ENCODE data around the gene RHPN2.

The RHPN2 gene

DNA sequence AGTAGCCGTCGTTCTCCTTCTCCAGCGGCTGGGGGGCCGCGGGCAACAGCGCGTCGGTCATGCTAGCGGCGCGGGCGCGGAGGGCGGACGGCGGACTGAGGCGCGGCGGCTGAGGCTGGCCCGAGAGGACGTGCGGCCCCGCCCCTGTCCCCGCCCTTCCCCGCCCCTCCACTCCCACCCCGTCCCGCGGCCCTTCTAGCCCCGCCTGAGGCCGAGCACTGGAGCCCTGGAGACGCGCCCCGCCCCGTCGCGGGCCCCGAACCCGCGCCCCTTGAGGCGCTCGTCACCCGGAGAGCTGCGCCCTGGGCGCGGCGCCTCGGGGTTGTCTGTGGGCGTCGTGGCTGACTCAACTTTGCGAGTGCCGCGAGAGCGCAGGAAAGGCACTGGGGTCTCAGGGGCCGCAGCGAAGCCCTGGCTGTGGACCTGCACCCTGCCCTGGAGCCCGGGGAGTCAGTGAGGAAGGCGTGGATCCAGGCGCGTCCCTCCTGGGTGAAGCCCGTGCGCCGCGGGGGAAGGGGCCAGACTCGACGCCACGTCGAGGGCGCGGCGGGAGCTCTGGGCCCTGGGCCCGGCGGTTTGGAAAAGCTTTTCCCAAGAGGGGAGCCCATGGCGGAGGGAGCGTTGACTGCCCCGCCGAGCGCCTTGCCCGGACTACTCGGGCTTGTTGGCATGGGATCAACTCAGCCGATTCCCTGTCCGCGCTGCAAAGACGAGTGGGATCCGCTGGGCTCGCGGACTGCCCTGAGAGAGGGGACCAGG is at the start of gene RHPN2:
Gene RHPN2 (minus strand): TSS at position 97 of the 759 bp plus-strand sequence. CDS start 36 bp downstream, at position 61.
- no peak for DNase-seq (ENCODE audit: low read depth in 2 of 2, low spot score in 1 of 2)

DNA sequence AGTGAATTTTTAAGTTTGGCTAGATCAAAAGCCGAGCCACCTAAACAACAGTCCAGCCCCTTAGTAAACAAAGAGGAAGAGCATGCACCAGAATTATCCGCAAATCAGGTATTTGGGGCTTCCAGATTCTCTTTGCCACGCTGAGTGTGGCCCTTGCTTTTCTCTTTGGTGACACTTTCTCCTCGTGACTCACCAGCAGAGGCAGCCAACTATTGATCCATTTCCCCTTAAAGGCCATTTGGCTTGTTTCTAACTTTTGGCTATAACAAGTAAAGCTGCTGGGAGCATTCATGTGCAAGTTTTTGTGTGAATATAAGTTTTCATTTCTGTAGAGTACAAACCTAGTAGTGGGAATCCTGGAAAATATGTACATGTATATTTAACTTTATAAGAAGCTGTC is 49.6 kb upstream of the RHPN2 start:
- no peak for DNase-seq (ENCODE audit: low read depth in 2 of 2, low spot score in 1 of 2)

DNA sequence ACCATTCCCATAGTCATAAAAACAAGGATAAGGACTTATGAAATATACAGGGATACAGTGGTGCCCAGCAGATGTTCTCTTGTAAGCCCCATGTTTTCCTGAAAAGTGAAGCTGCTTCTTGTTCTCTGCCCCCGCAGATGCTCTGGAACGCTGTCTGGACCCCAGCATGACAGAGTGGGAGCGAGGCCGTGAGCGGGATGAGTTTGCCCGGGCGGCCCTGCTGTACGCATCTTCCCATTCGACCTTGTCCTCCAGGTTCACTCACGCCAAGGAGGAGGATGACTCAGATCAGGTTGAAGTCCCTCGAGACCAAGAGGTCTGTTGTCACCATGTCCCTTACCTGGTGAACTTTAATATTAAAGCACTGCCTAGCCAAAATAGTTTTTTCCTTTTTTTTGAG is 46.9 kb upstream of the RHPN2 start:
- DNase-seq (ENCODE audit: low read depth in 2 of 2, low spot score in 1 of 2), result no peak

DNA sequence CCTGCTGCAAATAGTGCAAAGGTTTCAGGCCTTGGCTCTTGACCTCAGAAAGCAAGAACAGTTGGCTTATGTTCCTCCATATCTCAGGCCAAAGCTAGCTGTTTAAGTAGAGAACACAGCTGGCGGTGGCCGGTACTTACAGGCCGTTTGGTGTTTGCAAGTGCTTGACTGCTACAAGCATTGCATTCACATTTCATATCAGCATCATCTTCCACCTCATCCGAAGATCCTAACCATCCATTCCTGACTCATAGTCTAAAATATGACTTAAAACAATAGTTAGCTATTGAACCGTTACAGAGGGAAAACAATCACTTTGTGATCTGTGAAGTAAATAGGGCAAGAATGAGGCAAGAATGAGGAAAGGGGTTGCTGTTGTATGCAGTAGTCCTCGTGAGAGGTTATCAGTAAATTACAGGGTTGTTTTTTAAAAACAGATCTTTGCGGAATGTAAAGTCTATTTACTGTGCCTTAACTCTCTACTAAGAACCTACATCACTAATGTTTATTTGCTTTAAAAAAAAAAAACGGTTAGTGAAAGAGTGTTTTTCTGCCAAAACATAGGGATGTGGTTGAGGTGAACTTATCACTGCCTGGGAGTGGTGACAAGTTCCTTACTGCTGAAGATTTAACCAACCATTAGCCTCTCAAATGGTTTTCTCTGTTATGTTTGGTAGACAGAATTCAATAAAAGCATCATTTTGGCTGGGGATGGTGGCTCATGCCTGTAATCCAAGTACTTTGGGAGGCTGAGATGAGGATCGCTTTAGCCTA is 45.6 kb upstream of the RHPN2 start:
- no peak for DNase-seq (ENCODE audit: low read depth in 2 of 2, low spot score in 1 of 2)

DNA sequence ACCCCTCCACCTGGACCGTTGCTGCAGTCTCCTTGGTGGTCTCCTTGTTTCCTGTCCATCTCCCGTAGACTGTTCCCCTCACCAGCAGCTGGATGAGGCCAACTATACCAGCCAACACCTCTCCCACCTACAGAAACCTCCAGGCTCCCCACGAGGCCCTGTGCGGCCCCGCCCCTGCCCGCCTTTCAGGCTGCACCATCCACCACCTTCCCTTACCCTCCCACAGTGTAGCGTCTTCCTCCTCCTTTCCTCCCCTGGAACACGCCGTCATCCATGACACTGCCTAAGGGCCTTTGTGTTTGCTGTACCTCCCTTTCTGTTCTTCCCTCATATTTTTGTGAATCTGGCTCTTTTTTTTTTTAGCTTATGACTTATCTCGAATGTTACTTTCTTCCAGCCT is 43.5 kb upstream of the RHPN2 start:
- DNase-seq (ENCODE audit: low read depth in 2 of 2, low spot score in 1 of 2), result no peak

DNA sequence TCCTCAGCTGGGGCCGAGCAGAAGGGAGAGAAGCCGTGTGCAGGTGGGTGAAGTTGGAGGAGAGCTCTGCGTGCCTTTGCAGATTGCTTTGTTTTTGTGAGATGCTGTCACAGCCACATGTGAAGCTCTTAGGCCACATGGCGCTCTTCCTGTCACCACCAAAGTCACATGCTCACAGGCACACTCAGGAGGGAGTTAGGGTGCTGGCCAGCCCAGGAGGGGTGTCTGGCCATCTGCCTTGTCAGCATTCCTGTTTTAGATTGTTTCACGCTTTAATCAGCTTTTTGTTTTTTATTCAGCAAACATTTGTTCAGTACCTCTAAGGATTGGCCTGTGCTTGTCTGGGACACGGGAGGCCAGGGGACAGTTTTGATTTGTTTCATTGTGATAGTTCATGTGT is 38.2 kb upstream of the RHPN2 start:
- no peak for DNase-seq (ENCODE audit: low read depth in 2 of 2, low spot score in 1 of 2)

DNA sequence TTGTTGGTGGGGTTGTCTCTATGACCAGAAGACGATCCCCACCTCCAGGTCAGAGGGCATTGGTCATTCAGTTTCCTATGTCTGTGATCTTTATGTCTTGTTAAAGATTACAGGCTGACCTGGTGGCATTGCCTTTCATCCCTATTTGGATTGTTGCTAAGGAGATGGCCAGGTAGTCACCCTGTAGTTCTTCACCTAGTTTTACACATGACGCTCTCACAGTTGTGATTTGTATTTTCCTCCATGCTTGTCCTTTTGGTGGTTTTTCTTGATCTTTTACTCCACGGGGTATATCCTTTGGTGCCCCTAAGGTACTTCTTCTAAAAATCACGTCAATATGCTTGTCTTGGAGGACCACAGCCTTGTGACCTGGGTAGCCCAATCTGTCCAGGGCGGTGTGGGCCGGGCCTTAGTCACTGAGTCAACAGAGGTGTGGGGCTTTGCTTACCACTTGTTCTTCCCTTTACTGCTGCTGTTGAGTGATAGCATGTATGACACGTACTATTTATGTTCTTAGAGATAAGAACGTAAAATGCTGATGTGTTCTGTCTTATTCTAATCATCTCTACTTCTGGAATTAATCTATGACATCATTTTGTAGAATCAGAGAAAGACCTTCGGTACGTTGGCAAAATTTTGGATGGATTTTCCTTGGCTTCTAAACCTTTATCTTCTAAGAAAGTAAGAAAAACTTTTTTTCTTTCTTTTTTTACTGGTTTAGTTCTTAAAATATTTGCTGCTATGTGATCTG is 36.4 kb upstream of the RHPN2 start:
- DNase-seq (ENCODE audit: low read depth in 2 of 2, low spot score in 1 of 2), result no peak

DNA sequence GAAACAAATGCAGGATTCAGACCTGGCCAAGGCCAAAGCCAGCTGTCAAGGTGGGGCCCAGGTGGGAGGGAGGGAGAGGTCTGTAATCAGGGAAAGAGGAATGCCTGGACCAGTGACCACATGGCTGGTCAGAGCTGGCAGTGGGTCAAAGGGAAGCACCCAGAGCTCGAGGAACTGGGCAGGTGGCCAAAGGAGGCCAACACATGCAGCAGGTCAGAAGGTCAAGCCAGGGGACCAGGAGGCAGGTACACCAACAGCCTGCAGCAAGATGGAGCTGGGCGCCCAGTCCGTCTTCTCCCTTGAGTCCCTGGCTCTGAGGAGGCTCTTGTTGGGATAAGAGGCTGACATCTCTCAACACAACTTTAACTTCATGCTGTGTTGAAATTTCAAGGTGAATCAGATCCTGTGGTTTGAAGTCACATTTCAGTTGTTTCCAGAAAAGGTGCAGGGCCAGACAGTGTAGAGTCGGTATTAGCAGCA is 33.4 kb upstream of the RHPN2 start:
- no peak for DNase-seq (ENCODE audit: low read depth in 2 of 2, low spot score in 1 of 2)

DNA sequence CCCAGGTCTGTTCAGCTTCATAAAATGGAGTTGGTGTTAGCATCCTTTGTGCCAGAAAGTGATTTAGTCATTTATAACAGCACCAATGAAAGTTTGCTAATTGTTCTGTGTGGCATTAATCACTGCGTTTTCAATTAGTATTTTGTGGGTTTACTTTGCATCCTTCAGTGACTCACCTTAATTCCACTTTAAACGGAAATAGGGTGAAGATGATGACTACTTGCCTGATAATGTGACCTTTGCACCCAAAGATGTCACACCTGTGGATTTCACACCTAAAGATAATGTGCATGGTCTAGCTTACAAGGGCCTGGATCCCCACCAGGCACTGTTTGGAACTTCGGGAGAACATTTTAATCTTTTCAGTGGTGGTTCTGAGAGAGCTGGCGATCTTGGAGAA is 31.3 kb upstream of the RHPN2 start:
- DNase-seq (ENCODE audit: low read depth in 2 of 2, low spot score in 1 of 2), result no peak

DNA sequence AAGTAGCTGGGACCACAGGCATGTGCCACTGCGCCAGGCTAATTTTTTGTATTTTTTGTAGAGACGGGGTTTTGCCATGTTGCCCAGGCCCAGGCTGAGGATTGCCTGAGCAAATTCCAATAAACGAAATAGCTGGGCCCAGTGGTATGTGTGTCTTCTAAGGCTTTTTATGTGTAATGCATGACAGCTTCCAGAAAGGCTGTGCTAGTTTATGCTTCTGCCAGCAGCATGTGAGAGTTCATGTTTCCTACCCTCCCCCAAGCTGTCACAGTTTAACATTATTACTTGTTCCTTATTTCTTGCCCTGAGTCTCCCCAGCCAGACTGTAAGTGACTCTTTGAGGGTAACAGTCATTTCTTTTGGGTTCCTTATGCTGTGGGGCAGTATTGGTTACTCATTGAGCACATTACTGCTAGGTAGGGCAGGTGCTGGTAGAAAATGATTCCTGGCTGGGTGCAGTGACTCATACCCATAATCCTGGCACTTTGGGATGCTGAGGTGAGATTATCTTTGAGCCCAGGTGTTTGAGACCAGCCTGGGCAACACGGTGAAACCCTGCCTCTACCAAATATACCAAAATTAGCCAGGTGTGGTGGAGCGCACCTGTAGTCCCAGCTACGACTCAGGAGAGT is 29.9 kb upstream of the RHPN2 start:
- DNase-seq (ENCODE audit: low read depth in 2 of 2, low spot score in 1 of 2), result no peak

DNA sequence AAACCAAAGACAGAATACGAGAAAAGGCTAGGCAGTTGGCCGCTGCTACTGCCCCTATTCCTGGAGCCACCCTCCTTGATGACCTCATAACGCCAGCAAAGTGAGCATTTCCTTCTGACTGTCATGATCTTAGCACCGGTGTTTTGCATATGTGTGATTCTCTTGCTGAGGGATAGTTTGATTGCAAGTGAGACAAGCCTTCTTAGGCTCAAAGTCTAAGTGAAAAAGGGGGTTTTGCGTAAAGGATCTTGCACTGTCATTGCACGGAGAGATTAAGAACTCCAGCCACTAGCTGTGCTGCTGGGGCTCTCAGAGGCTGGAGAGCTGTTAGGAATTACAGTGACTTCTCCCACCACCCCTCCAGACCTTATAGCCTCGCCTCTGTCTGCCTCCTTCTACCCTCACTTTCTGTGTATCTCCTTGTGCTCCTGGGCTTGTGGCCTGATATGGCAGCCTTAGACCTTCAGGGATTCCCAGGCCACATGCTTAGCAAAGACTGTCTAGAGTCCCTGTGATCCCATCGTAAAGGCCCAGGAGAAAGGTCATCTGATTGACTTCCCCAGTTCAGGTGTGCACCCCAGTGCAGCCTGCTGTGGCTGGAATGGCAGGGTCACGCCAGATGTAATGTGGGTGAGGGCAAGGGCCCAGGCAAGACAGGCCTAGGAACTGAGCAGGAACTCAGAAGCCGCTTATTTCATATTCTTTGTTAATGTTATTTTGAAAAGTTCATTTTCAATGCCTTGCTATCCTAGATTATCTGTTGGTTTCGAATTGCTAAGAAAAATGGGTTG is 28.9 kb upstream of the RHPN2 start:
- no peak for DNase-seq (ENCODE audit: low read depth in 2 of 2, low spot score in 1 of 2)

DNA sequence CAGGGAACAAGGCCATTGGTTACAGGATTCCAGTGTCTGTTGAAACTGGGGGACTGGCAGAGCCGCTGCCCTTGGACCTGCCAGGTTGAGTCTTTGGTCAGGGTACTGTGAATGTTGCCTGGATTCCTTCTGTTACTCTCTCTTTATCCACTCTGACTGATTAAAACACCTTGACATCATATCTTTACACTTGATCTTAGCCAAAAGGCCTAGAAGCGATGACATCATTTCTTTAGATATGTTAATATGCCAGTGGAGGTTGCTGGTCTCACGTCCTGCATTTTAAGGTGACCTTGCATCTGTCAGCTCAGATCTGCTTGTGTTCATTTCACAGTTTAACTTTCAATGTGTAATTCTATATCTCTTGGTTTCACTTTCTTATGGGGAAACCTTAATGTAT is 25.5 kb upstream of the RHPN2 start:
- no peak for DNase-seq (ENCODE audit: low read depth in 2 of 2, low spot score in 1 of 2)

DNA sequence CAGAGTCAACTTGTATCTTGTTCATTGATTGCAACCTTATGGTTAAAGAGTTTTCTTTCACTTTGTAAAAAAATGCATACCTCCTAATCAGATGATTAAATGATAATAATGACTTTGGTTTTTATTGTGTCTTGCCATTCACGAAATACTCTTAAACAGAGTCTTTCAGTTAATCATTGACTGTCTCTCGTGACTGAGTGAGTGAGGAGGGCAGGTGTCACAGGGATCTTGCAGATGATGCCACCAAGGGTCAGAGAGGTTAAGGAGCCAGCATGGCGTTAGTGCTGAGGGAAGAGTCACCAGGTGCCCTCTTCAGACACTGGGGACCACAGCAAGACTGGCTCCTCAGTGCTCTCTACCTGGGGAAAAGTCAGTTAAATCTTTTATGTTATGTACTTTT is 24.3 kb upstream of the RHPN2 start:
- DNase-seq (ENCODE audit: low read depth in 2 of 2, low spot score in 1 of 2), result no peak

DNA sequence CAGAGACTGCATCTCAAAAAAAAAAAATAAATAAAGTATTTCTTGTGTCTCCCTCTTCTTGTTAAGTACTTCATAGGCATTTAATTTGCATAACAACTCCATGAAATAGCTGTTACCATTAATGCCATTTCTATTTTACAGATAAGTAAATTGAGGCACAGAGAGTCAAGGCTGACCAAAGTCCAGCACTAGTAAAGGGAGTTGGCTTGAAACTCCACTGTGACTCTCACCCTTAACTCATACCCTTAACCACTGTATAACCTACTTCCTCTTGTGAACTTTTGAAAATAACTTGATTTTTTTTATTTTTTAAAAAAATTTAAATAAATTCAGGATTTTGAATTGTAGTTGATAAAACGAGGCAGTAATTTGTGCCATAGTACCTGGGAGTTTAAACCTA is 22.3 kb upstream of the RHPN2 start:
- no peak for DNase-seq (ENCODE audit: low read depth in 2 of 2, low spot score in 1 of 2)

DNA sequence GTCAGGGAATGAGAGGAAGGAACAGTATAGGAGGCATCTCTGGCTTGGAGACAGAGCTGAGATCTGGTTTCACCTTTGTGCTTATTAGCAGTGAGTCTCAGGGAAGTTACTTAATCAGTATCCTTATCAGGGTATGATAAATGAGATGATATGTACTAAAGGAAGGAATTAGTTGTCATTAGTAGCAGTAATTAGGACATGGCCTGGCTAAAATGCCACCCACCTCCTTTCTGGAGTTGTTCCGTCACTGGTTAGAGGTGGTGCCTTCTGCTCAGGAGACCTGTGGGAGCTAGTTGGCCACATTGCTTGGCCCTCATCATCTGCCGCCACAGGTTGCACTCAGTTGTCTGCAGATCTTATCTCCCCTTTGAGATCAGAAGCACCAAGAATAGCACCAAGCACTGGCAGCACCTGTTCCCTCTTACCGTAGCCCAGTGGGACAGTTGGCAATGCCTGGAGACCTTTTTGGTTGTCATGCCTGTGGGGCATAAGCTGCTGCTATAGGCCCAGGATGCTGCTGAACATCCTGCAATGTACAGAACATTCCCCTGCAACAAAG is 21.0 kb upstream of the RHPN2 start:
- DNase-seq (ENCODE audit: low read depth in 2 of 2, low spot score in 1 of 2), result no peak

DNA sequence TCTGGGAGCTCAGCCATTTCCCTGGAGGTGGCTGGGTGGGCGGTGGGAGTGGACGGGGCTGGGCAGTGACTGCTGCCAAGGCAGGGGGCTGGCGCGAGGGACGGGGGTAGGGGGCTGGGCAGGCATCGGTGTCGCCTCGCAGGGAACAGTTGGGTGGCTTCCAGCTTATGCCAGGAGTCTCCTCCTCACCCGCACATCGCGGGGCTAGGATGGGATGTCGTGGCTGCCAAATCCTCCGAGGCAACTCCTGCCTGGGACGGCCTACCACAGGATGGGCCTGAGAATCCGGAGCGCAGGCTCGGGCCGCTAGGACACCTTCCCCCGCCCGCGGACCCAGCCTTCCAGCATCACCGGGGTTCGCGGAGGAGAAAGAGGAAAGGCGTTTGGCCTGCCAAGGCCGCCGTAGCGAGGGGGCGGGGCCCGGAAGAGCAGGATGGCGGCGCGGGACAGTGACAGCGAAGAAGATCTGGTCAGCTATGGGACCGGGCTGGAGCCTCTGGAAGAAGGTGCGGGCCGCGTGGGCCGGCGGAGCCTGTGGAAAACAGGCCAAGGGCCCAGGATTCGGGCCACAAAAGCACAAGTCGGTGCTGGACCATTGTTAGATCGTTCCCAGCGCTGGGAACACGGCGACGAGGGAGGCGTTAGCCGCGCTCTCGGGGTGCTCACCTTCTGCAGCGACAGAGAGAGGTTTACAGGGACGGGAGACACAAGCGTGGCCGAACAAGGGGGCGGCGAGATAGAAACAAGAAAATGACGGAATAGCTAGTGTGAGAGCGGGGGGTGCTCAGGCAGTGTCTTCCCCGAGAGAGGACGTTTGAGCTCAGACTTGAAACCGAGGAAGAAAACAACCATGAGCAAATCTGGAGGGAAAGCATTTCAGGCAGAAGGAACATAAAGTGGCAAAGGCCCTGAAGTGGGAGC is 16.3 kb upstream of the RHPN2 start, which contains the start of gene GPATCH1:
Gene GPATCH1 (plus strand): TSS at position 421 of the 921 bp plus-strand sequence. CDS start 13 bp downstream, at position 434.
- DNase-seq (ENCODE audit: low read depth in 2 of 2, low spot score in 1 of 2), result peak; percentile 52 to 62

DNA sequence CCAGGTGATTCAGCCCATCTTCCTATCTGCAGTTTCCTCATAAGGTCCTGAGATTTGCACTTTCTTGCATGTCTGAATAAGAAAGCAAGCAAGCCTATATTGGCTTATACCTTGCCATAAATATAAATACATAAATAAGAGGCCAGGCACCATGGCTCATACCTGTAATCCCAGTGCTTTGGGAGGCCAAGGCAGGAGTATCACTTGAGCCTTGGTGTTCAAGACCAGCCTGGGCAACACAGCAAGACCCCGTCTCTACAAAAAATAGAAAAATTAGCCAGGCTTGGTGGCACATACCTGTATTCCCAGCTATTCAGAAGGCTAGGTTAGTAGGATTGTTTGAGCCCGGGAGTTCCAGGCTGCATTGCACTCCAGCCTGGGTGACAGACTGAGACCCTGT is 10.8 kb upstream of the RHPN2 start:
- no peak for DNase-seq (ENCODE audit: low read depth in 2 of 2, low spot score in 1 of 2)

DNA sequence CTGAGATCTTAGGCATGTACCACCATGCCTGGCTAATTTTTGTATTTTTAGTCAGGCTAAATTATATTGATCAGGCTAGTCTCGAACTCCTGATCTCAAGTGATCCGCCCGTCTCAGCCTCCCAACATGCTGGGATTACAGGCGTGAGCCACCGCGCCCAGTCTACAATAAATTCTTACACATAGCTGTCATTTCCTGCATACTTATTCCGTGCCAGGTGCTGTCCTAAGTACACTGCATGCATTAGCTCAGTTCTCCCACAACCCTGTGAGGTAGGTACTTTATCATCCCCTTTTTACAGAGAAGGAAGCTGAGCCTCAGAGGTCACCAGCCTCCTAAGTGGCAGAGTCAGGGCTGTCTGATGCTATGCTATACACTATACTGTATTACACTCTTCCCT is 7.2 kb upstream of the RHPN2 start:
- no peak for DNase-seq (ENCODE audit: low read depth in 2 of 2, low spot score in 1 of 2)

DNA sequence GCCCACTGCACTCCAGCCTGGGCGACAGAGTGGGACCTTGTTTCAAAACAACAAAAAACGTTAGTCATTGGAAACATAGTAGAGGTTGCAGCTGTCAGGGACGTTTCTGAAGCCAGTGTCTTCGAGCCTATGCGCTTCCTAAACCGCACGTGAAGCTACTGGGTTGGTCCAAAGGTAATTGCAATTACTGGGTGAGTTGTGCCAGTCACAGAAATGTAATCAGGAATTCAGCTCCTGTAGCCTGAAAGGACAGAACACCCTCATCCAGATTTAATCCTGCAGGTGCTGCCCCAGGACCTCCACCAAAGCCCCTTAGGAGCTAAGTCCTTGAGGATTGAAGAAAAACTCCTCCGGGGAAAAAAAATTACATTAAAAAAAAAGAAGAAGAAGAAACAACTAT is 2.4 kb upstream of the RHPN2 start:
- no peak for DNase-seq (ENCODE audit: low read depth in 2 of 2, low spot score in 1 of 2)
